Measurements from ENCODE around the gene NEDD9. TPM values are rescaled to one million over a fixed set of nuclear protein-coding genes. Genes with fewer than 3 reads are reported as not detected.

Gene NEDD9
- total and polyA plus RNA-seq, 2 of the 13 experiments (the other 11 are each of a cell fraction or from before 2014, with no cell fraction given): 27.1 to 389 TPM

- TF ChIP-seq TFDP2 (CRISPR knock-in tag; IDR thresholded peaks at IDR 0.05) (no peak), MTF2 (CRISPR knock-in tag; IDR thresholded peaks at IDR 0.05; ENCODE audit: borderline replicate concordance) (no peak)
- TF ChIP-seq, protein P1, sequence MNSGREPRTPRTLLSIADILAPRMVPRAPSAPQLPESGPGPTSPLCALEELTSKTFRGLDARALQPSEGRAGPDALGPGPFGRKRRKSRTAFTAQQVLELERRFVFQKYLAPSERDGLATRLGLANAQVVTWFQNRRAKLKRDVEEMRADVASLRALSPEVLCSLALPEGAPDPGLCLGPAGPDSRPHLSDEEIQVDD (CRISPR knock-in tag; IDR thresholded peaks at IDR 0.05; ENCODE audit: borderline replicate concordance): no peak
Observed at GRCh38 chr6:11190625-11191245, 41.7 kb downstream of the NEDD9 start (continued).

DNA sequence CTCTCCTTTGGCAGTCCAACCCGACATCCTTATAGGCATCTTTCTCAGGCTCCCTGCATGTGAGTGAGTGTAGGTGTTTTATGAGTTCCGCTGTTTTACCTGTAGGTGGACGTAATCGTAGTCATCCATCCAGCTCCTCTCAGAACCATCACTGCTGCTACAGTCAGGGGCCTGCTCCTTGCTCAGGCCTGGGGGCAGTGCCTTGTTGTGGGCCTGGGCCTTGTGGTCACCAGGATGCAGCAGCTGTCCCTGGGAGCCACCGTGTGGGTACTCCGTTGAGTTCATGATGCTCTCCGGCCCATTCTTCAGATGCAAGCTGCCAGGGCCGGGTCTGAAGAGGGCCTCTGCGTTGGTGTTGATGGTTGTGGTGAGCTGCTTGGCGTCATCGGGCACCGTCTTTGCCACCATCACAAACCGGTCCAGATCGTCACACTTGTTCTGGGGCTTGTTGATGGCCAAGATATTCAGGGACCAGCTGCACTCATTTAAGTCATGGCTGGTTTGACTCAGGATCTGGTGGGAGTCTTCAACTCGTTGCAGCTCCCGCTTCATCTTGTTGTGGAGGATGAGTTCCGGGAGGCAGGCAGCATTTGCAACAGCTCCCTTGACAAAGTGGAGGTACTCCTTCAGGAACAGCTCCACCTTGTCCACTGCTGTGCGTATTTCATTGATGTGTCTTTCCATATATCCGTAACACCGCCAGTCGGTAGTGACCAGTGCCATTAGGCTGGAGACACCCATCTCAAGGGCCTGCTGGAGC is 42.4 kb downstream of the NEDD9 start:
- peaks cover 92% of the 10 kb centered on the region for H4K20me1 ChIP-seq (ENCODE audit: insufficient read depth, low read length)
- no peak overlapping the region for H3K4me2 ChIP-seq (ENCODE audit: low read depth, low read length)
- H3K27me3 ChIP-seq (ENCODE audit: control insufficient read depth in 1 of 2, insufficient read depth in 2 of 2, low read length in 2 of 2): no peaks in the 10 kb centered on the region
- H3K79me2 ChIP-seq (ENCODE audit: insufficient read depth, low read length): peaks cover 23% of the 10 kb centered on the region
- FAIRE-seq (no peak), DNase-seq (ENCODE audit: low spot score) (no peak), ATAC-seq (peak; percentile 13)
- peaks cover 42% of the 10 kb centered on the region for H3K4me1 ChIP-seq (ENCODE audit: insufficient read depth, low read length)
- no peak overlapping the region for H3K9ac ChIP-seq (ENCODE audit: insufficient read depth, low read depth, low read length)
- ChIA-PET CTCF (ENCODE audit: low intra/inter-chr PET ratio, low total read pairs) (interaction anchor here (0.7 kb wide), 1 partner anchor 52 kb away, joined by 3 read pairs; no protein-coding TSS in a partner anchor), POLR2A (interaction anchor here (0.9 to 3.0 kb wide), 4 partner anchors 10 to 96 kb away, joined by 3 to 12 read pairs (median 3); partner anchors contain the start of genes NEDD9 and SMIM13)
- no peaks in the 10 kb centered on the region for H3K9me3 ChIP-seq (ENCODE audit: low read length)
- 94% methylated on average over 21 of the region's 21 CpGs for WGBS (ENCODE audit: low lambda C conversion rate)
- intact Hi-C loops (cut with micrococcal nuclease; ENCODE audit: unreplicated experiment): no loop called here
- no peak overlapping the region for H3K4me3 ChIP-seq (replicated peaks in 1 of 3; ENCODE audit: insufficient read depth in 1 of 3, low read depth in 2 of 3, low read length in 3 of 3)
- H3K36me3 ChIP-seq (replicated peaks in 1 of 2; ENCODE audit: control insufficient read depth in 1 of 2, insufficient read depth in 2 of 2, low read length in 2 of 2): peaks cover 57 to 94% of the 10 kb centered on the region in 2 experiments
- in situ Hi-C loops (cut with HindIII; ENCODE audit: extremely low pct_ligation_motif_present, low pct_unique_long_range_greater_than_20kb): no loop called here
- no peak overlapping the region for H2AFZ ChIP-seq (ENCODE audit: low read length)
- TSS peak; percentile 19 for BruUV-seq (replicated peaks)
- H3K27ac ChIP-seq (ENCODE audit: extremely low read length, insufficient read depth, low read length): no peak overlapping the region
- no peak for TF ChIP-seq CEBPG (CRISPR knock-in tag; IDR thresholded peaks at IDR 0.05)
- peak; percentile 93 for TF ChIP-seq ZBTB38 (CRISPR knock-in tag; IDR thresholded peaks at IDR 0.05)
- no peak for TF ChIP-seq CCDC6 (CRISPR knock-in tag; IDR thresholded peaks at IDR 0.05)
- TF ChIP-seq, protein P2, sequence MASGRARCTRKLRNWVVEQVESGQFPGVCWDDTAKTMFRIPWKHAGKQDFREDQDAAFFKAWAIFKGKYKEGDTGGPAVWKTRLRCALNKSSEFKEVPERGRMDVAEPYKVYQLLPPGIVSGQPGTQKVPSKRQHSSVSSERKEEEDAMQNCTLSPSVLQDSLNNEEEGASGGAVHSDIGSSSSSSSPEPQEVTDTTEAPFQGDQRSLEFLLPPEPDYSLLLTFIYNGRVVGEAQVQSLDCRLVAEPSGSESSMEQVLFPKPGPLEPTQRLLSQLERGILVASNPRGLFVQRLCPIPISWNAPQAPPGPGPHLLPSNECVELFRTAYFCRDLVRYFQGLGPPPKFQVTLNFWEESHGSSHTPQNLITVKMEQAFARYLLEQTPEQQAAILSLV (CRISPR knock-in tag; IDR thresholded peaks at IDR 0.05; ENCODE audit: borderline replicate concordance): 0 out of 2 replicates have a peak, but pooled peaks have one; percentile 33
- no peak for TF ChIP-seq DMAP1 (CRISPR knock-in tag; IDR thresholded peaks at IDR 0.05)
- TF ChIP-seq RBM22 (optimal IDR thresholded peaks at IDR 0.05; ENCODE audit: low read length): peak; percentile 100
- TF ChIP-seq TRAFD1 (CRISPR knock-in tag; IDR thresholded peaks at IDR 0.05; ENCODE audit: borderline replicate concordance): 0 out of 2 replicates have a peak, but pooled peaks have one; percentile 39
- no peak for TF ChIP-seq ZNF468 (CRISPR knock-in tag; IDR thresholded peaks at IDR 0.05)
- no peak for TF ChIP-seq ATF4 (CRISPR knock-in tag; IDR thresholded peaks at IDR 0.05)
- peak; percentile 61; the same call in 1 of the 2 replicates for TF ChIP-seq ZNF878 (CRISPR knock-in tag; IDR thresholded peaks at IDR 0.05)
- peak; percentile 43; the same call in 1 of the 2 replicates for TF ChIP-seq ZFP62 (CRISPR knock-in tag; IDR thresholded peaks at IDR 0.05)
- TF ChIP-seq SP4 (CRISPR knock-in tag; IDR thresholded peaks at IDR 0.05): peak; percentile 50; the same call in 1 of the 2 replicates
- peak; percentile 99 for TF ChIP-seq ZC3H13 (CRISPR knock-in tag; IDR thresholded peaks at IDR 0.05)

Data from HepG2 (cell line).